NCI-H1694 (cell line): ENCODE results near the gene KCNMA1.
"Not testable (repeated sequence)": the region's sequence is repeated elsewhere in the genome, so short reads cannot be mapped to it uniquely, and the experiment has no call there.

Experiments
- DNase-seq: peaks from one replicate; lab custom pipeline; 2025; lab: John Stamatoyannopoulos, UW

The KCNMA1 gene

DNA sequence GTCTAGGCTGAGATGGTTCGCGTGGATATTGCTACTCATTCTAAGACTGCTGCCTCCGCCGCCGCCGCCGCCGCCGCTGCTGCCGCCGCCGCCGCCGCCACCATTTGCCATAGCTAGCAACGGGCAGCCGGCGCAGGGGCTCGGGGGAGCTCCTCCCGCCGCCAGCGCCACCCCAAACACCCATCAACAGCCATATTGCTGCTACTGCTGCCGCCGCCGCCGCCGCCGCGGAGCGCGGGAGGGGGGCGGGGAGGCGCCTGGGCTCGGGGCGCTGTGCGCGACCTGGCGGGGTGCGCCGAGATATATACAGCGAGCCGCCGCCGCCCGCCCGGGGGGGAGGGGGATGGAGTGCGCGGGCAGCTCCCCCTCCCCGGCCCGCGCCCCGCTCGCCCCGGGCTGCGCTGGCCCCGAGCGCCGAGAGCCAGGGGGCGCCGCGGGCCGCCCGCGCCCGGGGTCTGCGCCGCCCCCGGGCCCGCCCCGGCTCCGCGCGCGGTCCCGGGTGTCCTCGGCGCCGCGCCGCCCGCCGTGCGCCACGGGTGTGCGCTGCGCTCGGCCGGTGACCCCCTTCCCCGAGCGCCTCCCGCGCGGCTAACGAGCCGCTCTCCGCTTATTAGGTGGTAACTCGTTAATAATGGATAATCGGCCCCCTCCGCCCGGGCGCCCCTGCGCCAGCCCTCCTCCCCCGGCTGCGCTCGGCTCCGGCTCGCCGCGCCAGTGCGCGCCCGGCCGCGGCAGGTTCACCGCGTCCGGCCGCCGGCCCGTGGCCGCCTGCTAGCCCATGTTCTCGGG is at the start of gene KCNMA1:
Gene KCNMA1 (minus strand): TSS at position 277 of the 789 bp plus-strand sequence.
- DNase-seq: no peak

DNA sequence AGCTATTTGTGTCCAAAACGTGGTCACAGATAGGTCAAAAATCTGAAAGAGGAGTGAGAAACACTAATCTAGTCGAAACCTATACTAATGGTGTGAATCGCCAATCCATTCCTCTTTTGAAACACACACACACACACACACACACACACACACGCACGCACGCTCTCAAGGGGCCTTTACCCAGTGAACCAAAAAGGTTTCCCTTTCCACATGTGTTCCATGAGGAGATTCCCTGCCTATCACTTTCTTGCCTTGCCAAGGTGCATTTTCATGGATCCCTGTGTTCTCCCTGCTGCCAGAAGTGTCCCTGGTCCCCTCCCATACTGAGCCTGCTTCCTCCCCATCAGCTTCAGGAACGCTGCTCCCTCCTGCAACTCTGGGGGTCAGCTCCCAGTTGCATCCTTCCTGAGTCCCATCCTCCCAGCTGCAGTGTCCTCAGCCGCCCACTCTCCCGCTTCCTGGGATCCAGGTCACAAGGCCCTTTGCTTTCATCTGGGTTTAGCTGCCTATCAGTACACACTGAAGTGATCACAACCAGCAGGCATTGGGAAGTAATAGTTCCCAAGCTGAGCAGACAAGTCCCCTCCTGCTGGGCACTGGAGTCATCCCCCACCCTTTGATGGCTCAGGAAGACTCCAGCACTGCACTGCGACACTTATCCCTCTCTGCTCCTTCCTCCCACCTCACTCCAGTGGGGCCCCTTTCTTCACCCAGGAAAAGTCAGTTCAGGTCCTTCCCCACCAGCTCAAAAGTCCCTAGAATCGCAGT is 49.2 kb upstream of the KCNMA1 start:
- DNase-seq: no peak

DNA sequence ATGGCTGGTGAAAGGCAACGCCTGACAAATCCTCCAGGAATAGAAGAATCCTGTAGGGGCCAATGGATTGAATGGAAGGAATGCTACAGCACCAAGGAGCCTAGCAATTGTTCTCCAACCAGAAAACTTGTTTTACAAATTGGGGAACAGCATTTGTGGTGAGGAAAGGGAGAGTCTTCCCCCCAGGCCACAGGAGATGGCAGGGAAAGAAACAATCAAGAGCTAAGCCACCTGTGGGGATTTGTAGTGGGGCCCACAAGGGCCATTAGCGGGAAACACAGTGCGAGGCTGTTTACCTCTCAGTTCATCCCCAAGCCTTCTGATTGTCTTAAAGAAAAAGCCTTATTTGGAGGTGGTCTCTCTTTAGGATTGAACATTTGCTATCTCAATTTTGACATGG is 48.5 kb upstream of the KCNMA1 start:
- DNase-seq: no peak

DNA sequence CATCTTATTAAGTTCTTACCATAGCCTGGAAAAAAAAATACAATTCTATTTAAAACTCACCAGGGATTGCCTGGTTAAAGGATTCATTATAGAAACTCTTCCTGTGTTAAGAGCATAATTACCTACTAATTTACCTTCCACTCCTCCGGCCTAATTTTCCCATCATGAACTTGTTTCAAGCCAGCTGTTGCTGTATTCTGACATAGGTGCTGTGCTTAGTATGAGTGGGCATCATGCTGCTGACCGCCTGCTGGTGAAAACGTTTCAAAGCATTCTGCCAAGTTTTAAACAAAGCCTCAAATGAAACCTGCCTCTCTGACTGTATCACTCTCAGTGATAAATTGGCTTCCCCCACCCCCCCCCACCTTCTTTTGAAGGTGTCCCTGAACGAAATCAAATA is 47.8 kb upstream of the KCNMA1 start:
- DNase-seq: no peak

DNA sequence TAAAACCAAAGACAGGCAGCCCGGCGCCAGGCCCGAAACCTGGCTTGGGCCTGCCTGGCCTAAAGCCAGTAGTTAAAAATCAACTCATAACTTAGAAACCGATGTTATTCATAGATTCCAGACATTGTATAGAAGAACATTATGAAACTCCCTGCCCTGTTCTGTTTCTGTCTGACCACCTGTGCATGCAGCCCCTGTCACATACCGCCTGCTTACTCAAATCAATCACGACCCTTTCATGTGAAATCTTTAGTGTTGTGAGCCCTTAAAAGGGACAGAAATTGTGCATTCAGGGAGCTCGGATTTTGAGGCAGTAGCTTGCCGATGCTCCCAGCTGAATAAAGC is 45.5 kb upstream of the KCNMA1 start:
- not testable (repeated sequence) for DNase-seq

DNA sequence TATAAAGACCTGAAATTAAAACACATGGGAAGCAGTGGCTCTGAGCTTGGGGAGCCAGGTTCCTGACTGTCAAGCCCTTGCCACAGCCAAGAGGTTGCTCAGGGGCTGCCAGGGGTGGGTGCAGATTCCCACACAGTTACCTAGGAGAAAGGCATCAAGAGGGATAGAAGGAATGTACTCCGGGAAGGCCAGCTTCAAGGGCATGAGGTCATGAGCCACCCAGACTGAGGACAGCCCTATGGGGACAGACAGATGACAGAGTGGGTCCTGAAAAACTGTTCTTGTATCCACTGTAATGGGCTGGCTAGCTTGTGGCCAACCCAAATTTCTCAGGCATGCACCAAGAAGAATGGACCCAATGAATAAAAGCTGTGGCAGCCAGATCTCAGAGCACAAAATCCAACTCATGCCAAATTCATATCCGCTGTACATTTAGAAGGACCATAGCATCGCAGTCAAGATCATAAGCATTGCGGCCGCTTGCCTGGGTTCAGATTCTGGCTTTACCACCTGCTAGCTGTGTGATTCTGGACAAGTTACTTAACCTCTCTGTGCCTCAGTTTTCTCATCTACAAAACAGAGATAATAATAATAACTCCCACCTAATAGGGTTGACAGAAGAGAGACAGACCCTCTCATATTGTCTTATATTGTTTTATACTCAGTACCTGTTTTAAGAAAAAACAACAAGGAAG is 44.9 kb upstream of the KCNMA1 start:
- no peak for DNase-seq

DNA sequence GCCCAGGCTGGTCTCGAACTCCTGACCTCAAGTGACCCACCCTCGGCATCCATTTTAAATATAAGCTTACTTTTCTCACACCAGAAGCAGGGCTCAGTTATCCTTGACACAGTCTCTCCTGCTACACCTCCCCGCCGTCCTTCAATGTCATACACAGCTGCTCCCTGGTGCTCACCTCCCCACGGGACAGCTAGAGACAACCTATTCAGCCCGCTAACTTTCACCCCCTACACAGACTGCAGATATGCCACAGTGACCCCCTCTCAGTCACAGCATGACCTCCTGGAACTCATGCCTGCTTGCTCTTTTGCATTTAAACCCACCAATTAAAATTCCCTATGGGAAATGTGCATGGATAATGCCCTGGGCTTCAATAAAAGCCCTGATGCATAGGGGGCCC is 44.2 kb upstream of the KCNMA1 start:
- DNase-seq: no peak

DNA sequence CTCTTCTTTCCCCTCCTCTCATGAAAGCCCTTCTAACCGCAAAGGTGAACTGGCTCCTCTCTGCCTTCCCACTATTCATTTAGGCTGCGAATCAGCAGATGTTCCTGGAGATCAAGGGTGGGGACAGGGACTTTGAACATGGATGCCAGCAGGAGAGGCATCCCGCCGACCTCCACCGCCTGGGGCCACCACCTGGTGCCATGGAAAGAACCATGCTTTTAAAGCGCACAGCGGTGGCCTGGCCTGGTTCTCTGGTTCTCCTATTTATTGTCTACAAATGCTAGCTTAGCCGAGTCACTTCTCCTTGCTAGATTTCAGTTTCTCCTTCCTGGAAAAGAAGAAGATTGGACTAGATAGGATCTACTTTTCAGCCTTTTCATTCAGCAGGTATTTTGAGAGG is 43.2 kb upstream of the KCNMA1 start:
- no peak for DNase-seq

DNA sequence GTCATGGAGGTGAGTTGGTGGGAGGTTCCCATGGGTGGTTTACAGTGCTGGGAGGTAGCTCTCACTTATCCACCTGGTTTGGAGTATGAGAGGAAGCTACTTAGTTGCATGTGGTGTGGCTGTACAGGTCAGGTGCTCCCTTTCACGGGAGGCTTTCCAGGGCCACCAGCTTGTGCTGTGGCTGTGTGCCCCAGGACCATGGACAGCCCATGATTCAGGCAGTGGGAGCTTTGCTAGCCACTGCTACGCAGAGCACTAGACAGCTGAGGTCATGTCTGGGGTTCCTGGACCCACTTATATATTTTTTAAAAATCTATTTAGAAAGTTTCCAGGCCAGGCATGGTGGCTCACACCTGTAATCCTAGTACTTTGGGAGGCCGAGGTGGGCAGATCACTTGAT is 42.5 kb upstream of the KCNMA1 start:
- DNase-seq: no peak

DNA sequence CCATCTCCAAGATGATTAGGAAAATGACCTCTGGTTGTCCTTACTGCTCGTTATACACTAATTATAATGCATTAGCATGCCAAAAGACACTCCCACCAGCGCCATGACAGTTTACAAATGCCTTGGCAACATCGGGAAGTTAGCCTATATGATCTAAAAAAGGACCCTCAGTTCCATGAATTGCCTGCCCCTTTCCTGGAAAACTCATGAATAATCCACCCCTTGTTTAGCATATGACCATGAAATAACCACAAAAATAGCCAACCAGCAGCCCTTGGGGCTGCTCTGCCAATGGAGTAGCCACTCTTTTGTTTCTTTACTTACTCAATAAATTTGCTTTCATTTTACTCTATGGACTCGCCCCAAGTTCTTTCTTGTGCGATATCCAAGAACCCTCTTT is 41.6 kb upstream of the KCNMA1 start:
- DNase-seq: no peak

DNA sequence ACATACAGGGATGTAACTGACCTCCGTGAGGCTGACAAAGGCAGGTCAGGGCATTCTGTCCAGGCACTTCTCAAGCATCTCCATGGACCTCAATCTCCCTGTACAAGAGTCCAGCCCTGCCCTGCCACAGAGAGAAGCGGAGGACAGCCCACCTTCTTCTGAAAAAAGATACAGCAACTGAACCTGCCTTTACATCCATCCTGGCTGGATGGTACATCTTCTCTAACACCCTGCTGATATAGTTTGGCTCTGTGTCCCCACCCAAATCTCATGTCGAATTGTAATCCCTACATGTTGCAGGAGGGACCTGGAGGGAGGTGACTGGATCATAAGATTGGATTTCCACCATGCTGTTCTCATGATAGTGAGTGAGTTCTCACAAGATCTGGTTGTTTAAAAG is 40.5 kb upstream of the KCNMA1 start:
- DNase-seq: no peak

DNA sequence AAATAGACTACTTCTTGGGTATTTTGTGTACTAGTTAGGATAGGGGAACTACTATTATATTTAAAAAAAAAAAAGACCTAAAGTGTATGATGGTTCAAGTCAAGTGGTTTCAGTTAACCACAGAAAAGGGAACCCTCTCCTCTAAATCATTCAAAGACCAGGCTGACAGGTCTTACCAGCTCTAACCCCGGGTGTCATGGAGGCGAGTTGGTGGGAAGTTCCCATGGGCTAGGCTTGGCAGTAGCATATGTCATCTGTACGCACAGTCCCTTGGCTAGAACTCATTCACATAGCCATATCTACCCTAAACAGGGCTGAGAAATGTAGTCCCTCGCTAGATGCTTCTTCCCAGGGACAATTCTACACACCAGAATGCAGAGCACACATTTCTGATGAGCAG is 37.7 kb upstream of the KCNMA1 start:
- no peak for DNase-seq

DNA sequence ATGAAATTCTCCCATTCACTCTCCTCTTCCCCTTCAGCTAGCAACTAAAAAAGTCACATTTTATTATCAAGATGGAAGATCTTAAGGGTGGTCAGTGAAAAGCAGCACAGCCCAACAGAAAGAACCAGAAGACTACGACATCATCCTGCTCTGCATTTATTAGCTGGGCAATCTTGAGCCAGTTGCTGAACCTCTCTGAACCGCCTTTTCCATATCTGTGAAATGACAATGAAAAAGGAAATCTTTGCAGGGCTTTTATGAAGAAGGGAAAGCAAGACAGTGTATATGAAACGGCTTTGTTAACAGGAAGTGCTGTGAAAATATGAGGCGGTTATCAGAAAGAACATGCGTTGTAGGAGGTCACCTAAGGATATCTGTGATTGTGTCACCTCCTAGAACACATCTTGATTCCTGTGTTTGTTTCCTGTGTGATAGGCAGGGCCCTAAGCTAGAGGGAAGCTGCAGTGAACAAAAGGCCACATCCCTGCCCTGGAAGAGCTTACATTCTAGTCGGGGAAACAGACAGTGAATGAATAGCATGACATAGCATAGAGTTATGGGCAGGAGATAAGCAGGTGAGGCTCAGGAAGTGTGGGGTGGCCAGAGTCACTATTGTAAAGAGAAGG is 36.0 kb upstream of the KCNMA1 start:
- DNase-seq: no peak

DNA sequence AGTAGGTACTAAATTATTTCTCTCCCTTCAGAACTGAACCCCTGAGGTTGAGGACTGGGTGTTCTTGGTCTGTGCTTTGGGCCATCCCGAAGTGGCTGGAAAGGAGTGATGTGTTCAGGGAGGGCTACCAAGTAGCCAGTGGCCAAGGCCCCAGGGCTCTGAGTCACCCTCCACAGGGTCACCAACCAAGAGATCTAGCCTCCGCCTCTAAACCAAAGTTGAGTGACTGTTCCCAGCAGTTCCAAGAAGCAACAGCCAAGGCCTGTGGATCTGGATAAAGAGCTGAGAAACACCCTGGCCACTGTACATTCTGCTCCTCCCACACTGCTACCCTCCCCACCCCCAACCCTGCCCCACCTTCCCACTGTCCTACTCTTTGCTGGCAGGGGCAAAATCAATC is 35.5 kb upstream of the KCNMA1 start:
- DNase-seq: no peak

DNA sequence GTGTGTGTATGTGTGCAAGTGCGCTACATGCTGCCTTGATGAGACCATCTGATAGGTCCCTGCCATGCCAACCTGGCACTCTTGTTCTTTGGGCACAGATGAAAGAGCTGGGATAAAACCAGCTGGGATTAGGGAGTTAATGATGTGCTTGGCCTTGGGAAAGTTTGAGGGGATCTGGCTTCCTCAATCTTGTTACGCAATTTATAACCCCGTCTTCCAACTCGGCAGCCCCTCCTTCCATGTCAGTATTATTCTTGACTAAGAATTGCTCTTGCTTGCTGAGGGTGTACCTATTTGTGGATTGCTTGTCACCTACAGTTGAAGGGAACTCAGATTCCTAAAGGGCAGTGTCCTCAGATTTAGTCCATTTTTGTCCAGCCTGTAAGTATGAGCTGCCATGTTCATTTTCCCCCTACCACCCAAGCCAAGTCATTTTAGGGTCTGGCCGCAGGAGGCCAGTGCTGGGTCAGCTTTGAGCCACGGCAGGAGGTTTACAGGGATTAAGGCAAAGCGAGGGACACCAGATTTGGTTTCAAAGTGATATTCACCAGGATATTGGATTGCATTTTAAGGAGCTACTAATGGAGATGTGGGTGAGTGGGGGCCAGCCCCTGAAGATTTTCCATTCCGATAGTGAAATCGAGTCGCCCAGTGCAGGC is 34.1 kb upstream of the KCNMA1 start:
- DNase-seq: no peak

DNA sequence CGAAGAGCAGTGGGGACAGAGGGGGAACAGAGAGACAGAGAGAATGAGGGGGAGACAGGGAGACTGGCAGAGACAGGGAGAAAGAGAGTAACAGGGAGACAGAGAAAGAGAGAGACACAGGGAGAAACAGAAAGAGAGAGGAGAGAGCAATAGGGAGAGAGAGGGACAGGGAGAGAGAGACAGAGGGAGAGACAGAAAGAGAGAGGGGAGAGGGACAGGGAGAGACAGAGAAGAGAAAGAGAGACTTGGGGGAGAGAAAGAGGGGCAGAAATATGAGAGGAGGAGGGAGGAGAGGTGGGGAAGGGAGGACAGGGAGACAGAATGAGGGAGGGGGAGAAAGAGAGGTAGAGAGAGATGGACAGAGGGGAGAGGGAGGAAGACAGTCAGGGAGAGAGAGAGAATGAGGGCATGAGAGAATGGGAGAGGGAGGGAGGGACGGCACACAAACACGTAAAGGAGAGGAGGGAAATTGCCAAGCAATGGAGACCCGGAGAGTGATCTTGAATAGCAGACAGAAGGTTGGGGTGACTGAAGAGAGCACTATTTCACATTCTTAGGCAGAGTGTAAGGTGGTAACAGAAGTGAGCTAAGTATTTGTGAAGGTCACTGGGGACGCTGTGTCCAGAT is 33.3 kb upstream of the KCNMA1 start:
- no peak for DNase-seq

DNA sequence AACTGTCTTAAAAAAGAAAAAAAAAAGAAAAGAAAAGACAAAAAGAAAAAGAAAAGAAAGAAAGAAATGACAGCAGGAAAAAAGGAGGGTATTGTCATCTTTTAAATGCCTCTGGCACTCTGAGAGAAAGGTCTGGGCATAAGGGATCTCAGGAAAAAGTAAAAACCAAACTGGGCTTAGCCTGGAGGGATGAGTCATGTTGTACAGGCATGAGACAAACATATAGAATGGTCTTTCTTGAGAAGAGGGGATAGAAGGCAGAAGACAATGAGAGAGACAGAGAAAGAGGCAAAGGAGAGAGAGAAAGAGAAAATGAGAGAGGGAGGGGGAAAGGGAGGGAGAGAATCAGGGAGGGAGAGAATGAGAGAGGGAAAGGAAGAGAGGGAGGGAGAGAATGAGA is 32.3 kb upstream of the KCNMA1 start:
- no peak for DNase-seq

DNA sequence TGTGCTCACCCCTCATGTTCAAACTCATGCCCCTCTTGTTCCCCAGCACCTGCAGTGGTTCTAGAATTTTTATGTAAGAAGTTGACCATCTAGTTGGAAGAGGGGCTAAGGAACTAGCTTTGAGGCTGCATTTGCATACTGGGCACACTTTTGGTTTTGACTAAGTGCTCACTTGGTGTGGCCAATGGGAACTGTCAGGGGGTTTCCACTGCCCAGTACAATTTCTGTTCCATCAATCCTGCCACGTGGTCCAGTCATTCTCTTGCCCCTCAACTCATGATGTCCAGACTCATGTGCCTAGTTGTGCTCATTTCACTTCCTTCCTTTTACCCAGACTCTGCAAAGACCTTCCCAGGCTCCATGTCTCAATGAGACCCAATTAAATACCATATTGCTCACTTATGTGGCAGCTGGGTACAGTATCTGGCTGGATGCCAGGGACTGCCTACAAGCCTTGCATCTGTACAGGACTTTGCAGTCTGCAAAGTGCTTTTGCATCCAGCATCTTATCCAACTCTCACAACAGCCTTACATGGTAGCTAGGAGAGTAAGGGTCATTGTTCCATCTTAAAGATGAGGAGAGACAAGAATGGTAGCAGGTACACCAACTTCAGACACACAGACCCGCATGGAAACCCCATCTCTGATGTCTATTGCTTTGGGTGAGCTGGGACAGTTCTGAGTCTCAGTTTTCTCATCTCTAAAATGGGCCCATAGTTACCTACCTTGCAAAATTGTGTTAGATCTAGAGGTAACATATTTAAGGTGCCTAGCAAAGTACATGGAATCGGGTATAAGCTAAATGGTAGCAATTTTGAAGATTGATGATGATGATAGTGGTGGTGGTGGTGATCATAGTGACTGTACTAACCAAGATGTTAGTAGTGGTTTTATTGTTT is 30.1 kb upstream of the KCNMA1 start:
- DNase-seq: peak; percentile 75

DNA sequence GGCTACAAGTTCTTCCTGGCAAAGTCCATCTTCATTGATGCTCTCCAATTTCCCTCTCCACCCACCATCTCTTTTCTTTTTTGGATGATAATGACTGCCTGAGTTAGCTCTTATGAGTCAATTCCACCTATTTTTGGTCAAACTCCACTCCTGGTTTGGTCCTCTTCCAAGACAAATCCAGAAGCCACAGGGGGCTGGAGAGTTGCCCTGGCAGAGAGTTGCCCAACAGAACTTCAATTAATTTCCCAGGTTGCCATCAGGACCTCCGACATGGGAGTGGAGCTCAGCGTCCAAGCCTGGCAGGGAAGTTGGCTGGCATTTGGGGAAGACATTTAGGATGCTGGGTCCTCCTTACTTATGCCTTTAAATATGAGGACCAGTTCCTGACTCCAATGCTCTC is 29.2 kb upstream of the KCNMA1 start:
- no peak for DNase-seq

DNA sequence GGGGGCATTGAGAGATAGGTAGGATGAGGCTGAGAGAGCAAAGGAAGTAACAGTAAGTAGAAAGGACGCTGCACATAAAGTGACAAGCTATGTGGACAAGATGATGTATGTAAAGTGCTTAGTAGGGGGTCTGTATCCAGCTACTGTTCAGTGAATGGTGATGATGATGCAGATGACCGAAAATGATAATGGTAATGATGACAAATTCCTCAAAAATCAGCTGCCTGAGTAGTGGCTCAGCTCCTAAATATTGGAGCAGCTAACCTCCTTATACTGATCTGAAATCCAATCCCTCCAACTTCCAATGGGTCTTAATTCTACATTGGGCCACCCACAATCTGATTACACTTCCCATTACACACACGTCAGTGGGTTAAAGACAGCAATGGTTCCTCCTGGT is 27.1 kb upstream of the KCNMA1 start:
- DNase-seq: no peak

DNA sequence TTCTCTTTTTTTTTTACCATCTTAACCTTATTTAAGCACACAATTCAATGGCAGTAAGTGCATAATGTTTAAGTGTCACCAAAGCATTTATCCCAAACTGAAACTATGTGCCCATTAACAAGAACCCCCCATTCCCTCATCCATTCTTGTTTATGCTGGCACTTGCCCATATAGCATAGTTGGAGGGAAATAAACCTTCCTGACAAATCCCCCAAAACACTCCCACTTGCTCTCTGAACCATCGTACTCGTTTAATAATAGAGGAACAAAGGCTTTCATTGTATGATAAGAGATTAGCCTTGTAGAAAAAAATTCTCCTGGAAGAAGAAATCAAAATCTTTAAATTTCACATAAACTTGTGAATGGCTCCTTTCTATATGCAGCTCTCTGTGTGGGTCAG is 26.4 kb upstream of the KCNMA1 start:
- DNase-seq: no peak
